ENCODE measurements around the gene DESI2.
"Not testable (repeated sequence)": the region's sequence is repeated elsewhere in the genome, so short reads cannot be mapped to it uniquely, and the experiment has no call there.

DESI2 gene

DNA sequence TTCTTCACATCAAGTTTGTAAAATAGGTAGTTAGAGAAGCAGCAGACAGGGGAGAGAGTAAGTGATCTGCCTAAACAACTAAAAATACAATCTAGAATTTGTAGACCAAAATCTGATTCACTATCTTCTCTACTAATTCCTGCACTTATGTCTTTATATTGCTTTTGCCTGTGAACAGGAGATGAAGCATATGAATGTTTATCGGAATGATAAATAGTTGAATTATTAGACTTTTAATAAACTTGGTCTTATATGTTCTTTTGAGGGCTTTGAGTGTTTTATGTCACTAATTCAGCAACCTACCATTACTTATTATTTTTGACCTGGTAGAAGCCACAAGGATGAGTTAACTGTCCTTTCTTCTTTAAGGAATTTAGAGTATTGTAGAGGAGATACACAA lies 2.3 kb downstream of the DESI2 start:
- FAIRE-seq = no peak

DNA sequence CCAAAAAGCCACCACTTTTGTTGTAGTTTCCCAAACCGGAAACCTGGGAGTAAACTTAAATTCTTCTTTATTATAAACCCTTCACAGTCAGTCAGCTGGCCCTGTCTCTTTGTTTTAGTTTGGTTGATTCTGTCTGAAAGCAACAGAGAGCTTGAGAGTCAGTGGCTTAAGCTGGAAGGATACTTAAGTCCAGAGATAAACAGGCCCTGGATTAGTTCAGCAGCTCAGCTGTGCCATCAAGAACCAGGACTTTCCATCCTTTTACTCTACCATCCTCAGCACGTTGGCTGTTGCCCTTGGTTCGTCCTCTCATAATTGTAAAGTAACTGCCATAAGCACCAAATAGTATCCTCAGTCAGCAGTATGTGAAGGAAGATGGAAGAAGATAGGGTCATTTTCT lies 4.5 kb downstream of the DESI2 start:
- no peak for FAIRE-seq

DNA sequence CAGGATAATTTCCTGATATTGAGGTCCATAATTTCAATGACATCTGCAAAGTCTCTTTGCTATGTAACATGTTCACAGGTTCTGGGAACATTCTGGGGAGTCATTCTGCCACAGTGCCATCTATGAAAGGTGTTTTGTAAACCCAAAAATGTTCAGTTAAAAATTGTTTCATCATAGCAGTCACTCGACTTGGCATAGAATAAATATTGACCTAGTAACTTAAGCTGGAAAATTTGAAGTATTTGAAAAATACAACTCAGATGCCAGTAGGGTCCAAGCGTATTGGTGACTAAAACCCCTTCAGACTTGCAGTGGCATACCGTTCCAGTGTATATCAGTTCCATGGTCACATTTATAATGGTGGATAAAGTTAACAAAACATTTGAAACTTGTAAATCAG lies 6.8 kb downstream of the DESI2 start:
- FAIRE-seq = no peak

DNA sequence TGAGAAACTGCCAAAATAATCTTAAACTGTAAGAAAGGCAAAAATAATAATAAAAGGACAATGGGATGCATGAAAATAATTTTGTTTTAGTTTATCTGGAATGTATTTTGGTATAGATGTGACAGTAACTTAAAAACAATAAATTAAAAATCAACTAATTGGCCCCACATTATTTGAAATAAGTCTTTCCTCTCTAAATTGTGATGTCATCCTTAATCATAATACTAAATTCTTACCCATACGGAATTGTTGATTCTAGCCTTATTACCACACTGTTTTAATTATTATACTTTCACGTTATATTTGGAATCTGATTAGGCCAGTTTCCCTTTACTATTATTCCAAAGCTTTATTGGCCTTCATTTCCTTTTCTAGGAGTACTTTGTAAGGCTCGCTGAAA lies 7.7 kb downstream of the DESI2 start:
- no peak for FAIRE-seq

DNA sequence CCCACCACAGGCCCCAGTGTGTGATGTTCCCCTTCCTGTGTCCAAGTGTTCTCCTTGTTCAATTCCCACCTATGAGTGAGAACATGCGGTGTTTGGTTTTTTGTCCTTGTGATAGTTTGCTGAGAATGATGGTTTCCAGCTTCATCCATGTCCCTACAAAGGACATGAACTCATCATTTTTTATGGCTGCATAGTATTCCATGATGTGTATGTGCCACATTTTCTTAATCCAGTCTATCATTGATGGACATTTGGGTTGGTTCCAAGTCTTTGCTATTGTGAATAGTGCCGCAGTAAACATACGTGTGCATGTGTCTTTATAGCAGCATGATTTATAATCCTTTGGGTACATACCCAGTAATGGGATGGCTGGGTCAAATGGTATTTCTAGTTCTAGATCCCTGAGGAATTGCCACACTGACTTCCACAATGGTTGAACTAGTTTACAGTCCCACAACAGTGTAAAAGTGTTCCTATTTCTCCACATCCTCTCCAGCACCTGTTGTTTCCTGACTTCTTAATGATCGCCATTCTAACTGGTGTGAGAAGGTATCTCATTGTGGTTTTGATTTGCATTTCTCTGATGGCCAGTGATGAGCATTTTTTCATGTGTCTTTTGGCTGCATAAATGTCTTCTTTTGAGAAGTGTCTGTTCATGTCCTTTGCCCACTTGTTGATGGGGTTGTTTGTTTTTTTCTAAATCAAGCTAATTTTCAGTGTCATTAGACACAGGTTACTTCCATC lies 8.8 kb downstream of the DESI2 start:
- FAIRE-seq = not testable (repeated sequence)

DNA sequence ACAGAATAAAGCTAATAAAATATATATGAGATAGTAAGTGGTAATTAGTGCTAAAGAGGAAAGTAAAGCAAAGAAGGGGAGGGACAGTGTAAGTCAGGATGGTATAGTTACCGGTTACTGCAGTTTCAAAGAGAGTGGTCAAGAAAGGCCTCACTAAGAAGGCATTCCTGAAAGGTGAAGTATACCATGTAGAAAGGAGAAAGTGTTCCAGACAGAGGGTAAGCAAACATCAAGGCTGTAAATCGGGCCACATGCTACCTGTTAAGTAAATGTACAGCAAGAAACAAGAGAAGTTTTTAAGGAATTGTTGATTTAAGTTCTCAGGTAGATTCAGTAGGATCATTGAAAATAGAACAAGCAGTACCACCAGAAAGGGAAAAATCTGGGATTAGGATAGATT lies 9.7 kb downstream of the DESI2 start:
- FAIRE-seq = no peak

DNA sequence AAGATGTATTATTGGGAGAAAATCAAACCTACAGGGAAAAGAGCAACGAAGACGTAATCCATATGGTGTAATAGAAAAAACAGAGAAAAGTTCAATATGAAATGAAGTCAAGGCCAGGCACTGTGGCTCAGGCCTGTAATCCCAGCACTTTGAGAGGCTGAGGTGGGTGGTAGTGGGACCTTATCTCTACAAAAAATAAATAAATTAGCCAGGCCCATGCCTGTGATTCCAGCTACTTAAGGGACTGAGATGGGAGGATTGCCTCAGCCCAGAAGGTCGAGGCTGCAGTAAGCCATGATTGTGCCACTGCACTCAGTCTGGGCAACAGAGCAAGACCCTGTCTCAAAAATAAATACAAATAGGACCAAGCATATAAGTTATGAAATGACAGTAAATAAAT lies 11.4 kb downstream of the DESI2 start:
- FAIRE-seq = no peak

DNA sequence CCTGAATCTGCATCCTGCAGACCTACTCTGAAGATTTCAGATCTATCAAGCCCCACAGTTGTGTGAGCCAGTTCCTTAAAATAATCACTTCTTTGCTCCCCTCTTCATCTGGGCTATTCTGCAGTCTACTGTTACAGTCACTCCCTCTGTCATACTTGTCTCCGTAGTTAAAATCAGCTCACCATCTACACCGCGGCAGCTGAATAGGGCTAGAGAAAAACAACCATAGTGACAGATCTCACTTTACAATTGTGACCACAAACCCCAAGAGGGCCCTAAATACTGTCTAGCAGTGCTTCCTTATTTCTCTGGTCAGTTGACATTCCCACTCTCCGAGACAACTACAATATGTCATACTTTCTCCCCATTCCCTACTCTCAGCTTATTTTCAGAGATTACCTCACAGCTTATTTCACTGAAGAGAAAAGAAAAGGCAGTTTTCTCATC lies 12.9 kb downstream of the DESI2 start:
- no peak for FAIRE-seq

DNA sequence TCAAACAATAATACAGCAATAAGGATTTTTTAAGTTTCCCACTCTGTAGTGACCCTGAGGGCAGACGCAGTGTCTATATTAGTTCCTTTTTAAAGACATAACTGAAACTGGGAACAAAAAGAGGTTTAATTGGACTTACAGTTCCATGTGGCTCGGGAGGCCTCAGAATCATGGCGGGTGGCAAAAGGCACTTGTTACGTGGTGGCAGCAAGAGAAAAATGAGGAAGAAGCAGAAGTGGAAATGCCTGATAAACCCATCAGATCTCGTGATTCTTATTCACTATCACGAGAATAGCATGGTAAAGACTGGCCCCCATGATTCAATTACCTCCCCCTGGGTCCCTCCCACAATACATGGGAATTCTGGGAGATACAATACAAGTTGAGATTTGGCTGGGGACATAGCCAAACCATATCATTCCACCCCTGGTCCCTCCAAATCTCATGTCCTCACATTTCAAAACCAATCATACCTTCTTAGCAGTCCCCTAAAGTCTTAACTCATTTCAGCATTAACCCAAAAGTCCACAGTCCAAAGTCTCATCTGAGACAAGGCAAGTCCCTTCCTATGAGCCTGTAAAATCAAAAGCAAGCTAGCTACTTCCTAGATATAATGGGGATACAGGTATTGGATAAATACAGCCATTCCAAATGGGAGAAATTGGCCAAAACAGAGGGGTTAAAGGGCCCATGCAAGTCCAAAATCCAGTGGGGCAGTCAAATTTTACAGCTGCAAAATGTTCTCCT lies 13.9 kb downstream of the DESI2 start:
- FAIRE-seq = not testable (repeated sequence)

DNA sequence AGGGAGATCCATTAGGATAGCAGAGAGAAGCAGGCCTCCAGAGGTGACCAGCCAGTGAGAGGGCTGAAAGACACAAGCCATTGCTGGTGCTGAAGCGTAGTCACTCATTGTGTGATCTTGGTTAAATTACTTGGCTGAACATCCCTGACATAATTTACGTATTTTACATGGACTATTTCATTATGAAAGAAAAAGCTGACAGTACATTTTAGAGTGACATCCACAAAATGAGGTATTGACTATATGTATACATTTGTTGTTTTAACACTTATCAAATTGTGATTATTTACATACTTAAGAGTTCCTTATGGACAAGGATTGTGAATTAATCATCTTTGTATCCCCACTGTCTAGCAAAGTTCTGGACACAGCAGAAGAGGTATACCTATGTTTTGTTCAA lies 14.9 kb downstream of the DESI2 start:
- FAIRE-seq = no peak

DNA sequence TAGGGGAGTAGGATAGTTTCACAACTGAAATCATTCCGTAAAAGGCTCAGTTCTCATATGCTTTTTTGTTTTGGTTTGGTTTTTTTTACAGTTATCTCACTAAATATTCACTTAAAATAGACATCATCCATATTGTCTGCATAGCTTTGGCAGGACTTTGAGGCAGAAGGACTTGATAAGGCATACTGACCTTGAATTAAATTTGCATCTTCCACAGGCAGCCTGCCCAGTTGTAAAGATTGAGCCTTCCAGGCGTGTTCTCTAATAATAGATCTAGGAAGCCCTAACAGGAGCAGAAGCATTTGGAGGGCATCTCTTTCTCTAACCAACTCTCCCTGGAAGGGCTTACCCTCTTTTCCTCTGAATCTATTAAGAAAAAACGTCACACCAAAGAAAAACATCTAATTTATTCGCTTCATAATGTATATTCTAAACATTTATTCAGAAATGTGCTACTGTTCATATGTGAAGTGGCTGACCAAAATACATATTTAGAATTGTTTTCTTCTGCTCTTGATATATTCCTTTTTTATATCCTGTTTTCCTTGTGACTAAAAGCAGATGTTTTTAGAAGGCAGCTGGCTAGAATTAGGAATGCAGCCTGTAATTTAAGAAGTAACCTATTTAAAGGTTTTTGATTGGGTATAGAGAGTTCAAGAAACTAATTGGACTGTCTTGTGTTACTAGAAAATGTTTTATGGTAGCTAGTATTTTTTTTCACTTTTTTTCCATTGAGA lies 20.2 kb downstream of the DESI2 start:
- no peak for FAIRE-seq

DNA sequence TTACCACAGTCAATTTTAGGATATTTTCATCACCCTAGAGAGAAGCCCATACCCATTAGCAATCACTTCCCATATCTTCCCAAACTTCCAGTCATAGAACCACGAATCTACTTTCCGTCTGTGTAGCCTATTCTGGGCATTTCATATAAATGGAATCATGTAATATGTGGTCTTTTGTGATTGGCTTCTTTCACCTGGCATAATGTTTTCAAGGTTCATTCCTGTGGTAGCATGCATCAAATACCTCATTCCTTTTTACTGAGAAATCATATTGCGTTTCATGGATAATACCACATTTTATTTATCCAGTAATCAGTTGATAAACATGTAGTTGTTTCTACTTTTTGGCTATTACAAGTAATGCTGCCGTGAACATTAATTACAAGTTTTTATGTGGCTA lies 21.5 kb downstream of the DESI2 start:
- FAIRE-seq = no peak

DNA sequence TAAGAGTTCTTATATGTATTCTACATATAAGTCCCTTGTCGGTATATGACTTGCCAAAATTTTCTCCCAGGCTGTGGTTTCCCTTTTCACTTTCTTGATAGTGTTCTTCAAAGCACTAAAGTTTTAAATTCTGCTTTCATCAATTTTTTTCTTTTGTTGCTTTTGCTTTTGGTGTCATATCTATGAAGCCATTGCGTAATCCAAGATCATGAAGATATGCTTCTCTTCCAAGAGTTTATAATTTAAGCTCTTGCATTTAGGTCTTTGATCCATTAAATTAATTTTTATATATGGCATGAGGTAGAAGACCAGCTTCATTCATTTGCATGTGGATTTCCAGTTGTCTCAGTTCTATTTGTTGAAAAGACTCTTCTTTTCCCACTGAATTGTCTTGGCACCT lies 22.2 kb downstream of the DESI2 start:
- no peak for FAIRE-seq

DNA sequence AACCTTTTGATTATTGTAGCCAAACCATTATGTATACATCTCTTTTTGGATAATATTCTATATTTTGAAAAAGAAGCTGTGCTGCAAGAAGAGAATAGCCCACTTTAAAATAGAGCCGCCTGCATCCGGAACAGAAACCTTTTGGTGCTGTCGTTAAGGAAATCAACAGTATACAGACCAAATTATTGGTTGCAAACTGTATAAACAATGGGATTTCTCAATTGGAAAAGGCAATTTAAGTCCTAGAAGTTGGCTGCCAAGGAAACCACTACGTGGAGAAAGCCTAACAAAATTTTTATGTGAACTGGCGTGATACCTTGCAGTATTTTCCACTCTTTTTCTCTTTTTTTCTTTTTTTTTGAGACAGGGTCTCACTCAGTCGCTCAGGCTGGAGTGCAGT lies 25.8 kb downstream of the DESI2 start:
- FAIRE-seq = no peak

DNA sequence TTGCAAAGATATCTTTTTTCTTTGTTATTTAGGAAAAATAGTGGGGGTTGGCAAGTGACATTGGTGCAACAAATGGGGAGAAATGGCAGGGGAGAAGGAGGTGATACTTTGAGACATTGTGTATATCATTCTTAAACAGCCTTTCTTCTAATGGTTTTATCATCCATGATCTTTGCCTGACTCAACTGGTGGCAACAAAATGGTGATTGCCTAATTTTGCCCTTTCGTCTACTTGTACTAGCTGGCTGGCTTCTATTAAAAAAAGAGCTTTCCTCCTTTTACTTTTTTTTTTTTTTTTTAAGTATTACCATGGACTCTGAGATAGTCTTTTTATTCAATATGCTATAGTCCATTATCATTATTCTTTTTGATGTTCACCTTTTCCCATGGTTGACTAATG lies 27.7 kb downstream of the DESI2 start:
- no peak for FAIRE-seq

DNA sequence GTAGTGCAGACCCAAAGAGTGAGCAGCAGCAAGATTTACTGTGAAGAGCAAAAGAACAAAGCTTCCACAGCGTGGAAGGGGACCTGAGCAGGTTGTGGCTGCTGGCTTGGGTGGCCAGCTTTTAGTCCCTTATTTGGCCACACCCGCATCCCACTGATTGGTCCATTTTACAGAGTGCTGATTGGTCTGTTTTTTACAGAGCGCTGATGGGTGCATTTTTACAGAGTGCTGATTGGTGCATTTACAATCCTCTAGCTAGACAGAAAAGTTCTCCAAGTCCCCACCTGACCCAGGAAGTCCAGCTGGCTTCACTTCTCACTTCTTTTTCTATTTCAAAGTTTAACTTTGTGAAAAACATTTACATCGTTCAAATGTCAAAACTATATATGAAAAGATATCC lies 29.2 kb downstream of the DESI2 start:
- FAIRE-seq = not testable (repeated sequence)

DNA sequence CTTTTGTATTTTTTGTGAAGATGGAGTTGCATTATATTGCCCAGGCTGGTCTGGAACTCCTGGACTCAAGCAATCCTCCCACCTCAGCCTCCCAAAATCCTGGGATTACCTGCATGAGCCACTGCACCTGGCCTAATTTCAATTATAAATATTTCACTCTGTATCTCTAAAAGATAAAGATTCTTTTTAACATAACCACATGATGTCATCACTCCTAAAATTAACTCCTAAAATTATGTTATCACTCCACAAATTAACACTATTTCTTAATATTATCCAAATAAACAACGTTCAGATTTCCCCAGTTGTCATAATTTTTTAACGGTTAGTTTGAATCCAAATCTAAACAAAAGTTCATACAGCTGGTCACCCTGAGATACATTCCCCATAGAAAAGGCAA lies 43.0 kb downstream of the DESI2 start:
- FAIRE-seq = no peak

DNA sequence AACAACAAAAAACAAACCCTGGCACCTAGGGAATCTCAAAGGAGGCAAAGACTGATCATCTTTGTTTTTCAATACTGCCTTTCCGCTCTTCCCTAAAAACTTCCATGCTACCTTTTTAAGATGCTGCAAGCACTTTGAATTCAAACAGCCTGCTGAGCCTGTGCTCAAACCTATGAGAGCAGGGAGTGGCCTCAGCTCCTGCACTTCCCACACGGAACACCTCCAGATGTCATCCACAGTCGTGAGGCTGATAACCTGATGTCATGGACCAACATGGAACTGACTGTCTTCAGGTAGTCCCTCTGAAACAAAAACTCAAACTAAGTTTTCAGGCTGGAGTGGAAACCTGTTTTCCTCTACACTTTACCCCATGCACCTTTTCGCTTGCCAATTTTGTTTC lies 46.8 kb downstream of the DESI2 start:
- FAIRE-seq = no peak

DNA sequence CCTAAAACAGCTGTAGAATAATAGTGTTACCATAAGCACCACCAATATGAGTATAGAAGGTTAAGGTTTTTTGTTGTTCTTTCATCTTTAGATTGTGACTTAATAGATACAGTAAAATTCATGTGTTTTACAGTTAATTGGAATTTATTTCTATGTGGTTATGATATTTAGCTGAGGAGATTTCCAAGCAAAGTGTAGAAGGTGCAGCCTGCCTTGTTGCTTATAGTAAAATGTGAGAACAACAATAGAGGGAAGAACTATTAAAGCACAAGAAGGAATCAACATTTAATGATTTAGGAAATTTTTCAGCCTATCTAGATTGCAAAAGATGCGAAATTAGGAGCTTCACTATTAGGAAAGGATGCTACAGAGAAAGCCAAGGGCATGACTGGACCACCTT lies 47.9 kb downstream of the DESI2 start:
- FAIRE-seq = no peak

DNA sequence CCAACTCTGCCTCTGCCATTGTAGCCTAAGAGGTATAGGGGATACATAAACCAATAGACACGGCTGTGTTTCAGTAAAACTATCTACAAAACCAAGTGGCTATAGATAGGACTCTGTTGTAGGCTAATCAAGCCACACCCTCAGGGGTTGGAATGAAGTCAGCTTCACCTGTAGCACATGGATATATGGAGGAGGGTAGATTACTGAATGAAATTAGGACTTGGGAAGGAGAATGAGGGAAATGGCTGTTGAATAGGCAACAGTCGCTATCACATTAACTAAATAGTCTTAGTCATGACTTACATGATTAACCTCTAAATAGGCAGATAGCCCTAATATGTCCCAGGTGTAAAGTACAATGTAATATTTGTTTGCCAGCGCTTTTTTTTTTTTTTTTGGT lies 49.7 kb downstream of the DESI2 start:
- no peak for FAIRE-seq

DNA sequence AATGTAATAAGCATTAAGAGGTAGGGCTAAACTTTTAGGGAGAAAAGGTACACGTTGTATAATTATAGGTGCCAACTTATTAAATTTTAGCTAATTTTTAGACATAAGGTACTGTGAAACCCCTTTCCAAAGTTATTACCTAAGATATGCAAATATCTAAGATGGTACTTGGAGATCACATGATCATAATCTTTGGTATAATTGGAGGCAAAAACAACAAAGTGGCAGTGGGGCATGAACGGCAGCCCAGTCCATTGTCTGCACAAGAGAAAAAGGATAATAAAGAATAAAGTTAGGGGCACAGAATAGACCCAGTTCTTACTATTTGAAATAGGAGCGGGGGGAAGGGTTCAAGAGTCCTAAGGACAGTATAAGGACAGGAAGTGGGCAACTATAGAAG lies 51.2 kb downstream of the DESI2 start:
- no peak for FAIRE-seq

DNA sequence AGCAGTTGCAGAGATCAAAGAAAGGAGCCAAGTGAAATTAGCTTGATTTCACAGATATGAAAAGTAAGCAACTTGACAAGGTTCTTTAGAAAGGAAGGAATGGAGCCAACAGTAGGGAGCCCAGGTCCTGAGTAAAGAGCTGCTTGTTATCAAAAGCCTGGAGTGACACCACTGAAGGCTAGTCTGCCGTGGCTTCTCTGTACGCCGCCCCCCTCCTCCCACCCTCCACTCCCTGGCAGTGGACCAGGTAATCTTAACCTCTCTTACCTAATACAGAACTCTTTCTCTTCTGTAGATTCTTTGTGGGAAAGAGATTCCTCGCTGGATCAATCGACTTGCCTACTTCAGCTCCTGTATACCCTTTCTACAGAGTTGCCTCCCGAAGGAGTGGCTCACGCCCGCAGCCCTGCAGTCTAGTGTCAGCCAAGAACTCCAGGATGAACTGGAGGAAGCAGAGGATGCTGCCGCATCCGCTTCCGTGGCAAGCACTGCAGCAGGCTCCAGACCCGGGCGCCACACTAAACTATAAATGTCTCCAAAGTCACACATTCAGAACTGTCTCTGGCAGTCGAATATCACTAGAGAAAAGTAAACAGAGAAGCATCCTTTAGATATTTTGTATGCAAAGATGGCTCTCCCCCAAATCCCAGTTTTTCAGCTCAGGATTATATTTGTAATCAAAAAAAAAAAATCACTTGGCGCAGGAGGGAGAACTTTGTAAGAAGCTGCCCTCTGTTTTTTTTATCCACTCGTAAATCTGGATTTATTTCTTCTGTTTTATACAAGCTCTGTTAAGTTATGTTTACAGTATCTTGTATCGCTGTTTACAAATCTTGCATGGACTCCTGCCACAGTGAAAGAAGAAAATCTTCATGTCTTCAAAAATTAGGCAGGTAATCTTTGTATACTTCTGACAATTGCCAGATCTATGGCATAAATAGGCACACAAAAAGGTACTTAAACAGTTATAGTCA lies 52.6 kb downstream of the DESI2 start:
- no peak for FAIRE-seq

DNA sequence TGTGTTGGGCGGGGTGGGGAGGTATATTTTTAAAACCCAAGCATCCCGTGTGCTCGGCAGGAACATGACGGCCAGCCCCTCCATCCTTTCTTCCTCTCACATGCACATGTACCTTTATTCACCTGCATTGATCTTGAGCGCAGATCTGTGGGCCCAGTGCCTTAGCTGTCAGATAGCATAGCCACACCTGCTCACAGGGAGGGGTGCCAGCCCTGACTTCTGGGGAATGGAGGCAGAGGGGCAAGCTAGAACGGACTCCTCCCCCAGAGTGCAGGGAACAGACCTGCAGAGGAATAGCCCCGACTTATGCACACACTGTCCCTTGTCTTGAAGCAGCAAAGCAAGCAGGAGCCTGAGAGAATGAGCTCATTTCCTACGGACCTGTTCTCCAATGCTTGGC lies 56.1 kb downstream of the DESI2 start:
- FAIRE-seq = no peak

Measured in G401.6 (cell line).